OCI-LY1 (cell line): ENCODE results near the gene FGGY.
"Not testable (repeated sequence)": the region's sequence is repeated elsewhere in the genome, so short reads cannot be mapped to it uniquely, and the experiment has no call there.

Experiments used
- H2AFZ ChIP-seq: fragments of 200-600 bp; sonication (generic), shearing (Covaris generic); 2 replicates; pipeline ENCODE4 v1.6.0; 2014; ENCODE audit warnings: antibody characterized with exemption, mild to moderate bottlenecking, low read length
- H3F3A ChIP-seq: fragments of 200-600 bp; sonication (generic), shearing (Covaris generic); 2 replicates; pipeline ENCODE4 v1.6.0; 2014; ENCODE audit warnings: mild to moderate bottlenecking, antibody characterized with exemption, low read length, moderate library complexity; ENCODE audit not compliant: insufficient read depth
- H3K27ac ChIP-seq: fragments of 200-600 bp; sonication (generic); 2 replicates; pipeline ENCODE4 v1.5.1; 2014; ENCODE audit warnings: low read length, mixed run types, mild to moderate bottlenecking, low read depth; ENCODE audit not compliant: poor library complexity, severe bottlenecking
- H3K27me3 ChIP-seq: fragments of 200-600 bp; sonication (generic); 2 replicates; pipeline ENCODE4 v1.6.0; 2014; ENCODE audit warnings: antibody characterized with exemption, mild to moderate bottlenecking, low read length, moderate library complexity; ENCODE audit not compliant: insufficient read depth
- H3K36me3 ChIP-seq: fragments of 200-600 bp; sonication (generic); 2 replicates; pipeline ENCODE4 v1.6.1; 2014; ENCODE audit warnings: mild to moderate bottlenecking, antibody characterized with exemption, low read length, moderate library complexity, mixed read lengths; ENCODE audit not compliant: insufficient read depth
- H3K4me1 ChIP-seq: fragments of 200-600 bp; sonication (generic); 2 replicates; pipeline ENCODE4 v1.5.1; 2014; ENCODE audit warnings: mild to moderate bottlenecking, low read length, moderate library complexity; ENCODE audit not compliant: insufficient read depth, severe bottlenecking
- H3K4me2 ChIP-seq: fragments of 200-600 bp; sonication (generic), shearing (Covaris generic); 2 replicates; pipeline ENCODE4 v1.6.1; 2014; ENCODE audit warnings: low read length
- H3K4me3 ChIP-seq: fragments of 200-600 bp; sonication (generic); 2 replicates; pipeline ENCODE4 v1.5.1; 2014; ENCODE audit warnings: low read length, low read depth, mild to moderate bottlenecking, mixed read lengths; ENCODE audit not compliant: poor library complexity, severe bottlenecking
- H3K79me2 ChIP-seq: fragments of 200-600 bp; shearing (Covaris generic); 2 replicates; pipeline ENCODE4 v1.6.1; 2016; ENCODE audit warnings: mixed run types, low read length, mixed read lengths; ENCODE audit not compliant: insufficient read depth
- H3K9ac ChIP-seq: fragments of 200-600 bp; sonication (generic), shearing (Covaris generic); 2 replicates; pipeline ENCODE4 v1.6.1; 2014; ENCODE audit warnings: mild to moderate bottlenecking, low read length, mixed read lengths
- H3K9me2 ChIP-seq: fragments of 200-600 bp; sonication (generic), shearing (Covaris generic); 2 replicates; pipeline ENCODE4 v1.6.1; 2014; ENCODE audit warnings: low read depth, mild to moderate bottlenecking, low read length, mixed read lengths
- H3K9me3 ChIP-seq: fragments of 200-600 bp; shearing (Covaris generic); 2 replicates; pipeline ENCODE4 v1.6.1; 2014; ENCODE audit warnings: low read length, mixed read lengths
- H4K20me1 ChIP-seq: fragments of 200-600 bp; sonication (generic), shearing (Covaris generic); 2 replicates; pipeline ENCODE4 v1.6.0; 2016; ENCODE audit warnings: mild to moderate bottlenecking, low read length; ENCODE audit not compliant: insufficient read depth
- EZH2 ChIP-seq: fragments of 200-600 bp; sonication (generic), shearing (Covaris generic); IDR thresholded peaks from 2 replicates; pipeline ENCODE4 v1.8.0; 2017; ENCODE audit warnings: borderline replicate concordance, mixed run types, mild to moderate bottlenecking, antibody characterized with exemption, low read length, moderate library complexity, mixed read lengths
- TF ChIP-seq, protein P1 (sequence below): fragments of 200-600 bp; sonication (generic), shearing (Covaris generic); IDR thresholded peaks from 2 replicates; pipeline ENCODE4 v1.5.1; 2017; ENCODE audit warnings: mild to moderate bottlenecking, antibody characterized with exemption, low read length, moderate library complexity, mixed read lengths

FGGY gene

GRCh38 chr1:59605184-59605583 lies 308.3 kb downstream of the FGGY start:
- H3K9me3 ChIP-seq, result no peaks in the 10 kb centered on the region
- TF ChIP-seq, protein P1, sequence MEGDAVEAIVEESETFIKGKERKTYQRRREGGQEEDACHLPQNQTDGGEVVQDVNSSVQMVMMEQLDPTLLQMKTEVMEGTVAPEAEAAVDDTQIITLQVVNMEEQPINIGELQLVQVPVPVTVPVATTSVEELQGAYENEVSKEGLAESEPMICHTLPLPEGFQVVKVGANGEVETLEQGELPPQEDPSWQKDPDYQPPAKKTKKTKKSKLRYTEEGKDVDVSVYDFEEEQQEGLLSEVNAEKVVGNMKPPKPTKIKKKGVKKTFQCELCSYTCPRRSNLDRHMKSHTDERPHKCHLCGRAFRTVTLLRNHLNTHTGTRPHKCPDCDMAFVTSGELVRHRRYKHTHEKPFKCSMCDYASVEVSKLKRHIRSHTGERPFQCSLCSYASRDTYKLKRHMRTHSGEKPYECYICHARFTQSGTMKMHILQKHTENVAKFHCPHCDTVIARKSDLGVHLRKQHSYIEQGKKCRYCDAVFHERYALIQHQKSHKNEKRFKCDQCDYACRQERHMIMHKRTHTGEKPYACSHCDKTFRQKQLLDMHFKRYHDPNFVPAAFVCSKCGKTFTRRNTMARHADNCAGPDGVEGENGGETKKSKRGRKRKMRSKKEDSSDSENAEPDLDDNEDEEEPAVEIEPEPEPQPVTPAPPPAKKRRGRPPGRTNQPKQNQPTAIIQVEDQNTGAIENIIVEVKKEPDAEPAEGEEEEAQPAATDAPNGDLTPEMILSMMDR, result no peak
- no peak for TF ChIP-seq EZH2
- no peak overlapping the region for H3K4me2 ChIP-seq
- H3K4me3 ChIP-seq, result no peak overlapping the region
- no peaks in the 10 kb centered on the region for H3K4me1 ChIP-seq
- no peaks in the 10 kb centered on the region for H3K79me2 ChIP-seq
- H3K9ac ChIP-seq, result no peak overlapping the region
- H3K36me3 ChIP-seq, result no peaks in the 10 kb centered on the region
- no peaks in the 10 kb centered on the region for H3F3A ChIP-seq
- H4K20me1 ChIP-seq, result no peaks in the 10 kb centered on the region
- no peaks in the 10 kb centered on the region for H3K9me2 ChIP-seq
- H2AFZ ChIP-seq, result no peak overlapping the region
- H3K27ac ChIP-seq, result no peak overlapping the region
- no peaks in the 10 kb centered on the region for H3K27me3 ChIP-seq

DNA sequence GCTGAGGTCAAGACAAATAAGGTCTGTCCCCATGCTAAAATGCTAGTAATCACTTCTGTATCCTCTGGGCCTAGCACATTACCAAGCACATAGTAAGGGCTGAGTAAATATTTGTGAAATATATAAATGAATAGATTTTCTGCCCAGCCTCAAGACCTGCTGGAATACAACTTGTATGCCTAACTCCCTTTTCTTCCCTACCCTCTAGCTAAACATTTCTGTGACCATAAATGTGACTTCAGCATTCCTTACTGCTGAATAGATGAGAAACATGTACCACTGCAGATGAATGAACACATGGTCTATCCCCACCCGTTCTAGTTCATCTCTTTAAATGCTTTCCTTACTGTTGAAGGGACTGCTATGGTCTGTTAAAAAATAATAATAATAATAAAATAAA lies 308.9 kb downstream of the FGGY start:
- Histone ChIP-seq H3K4me2 (no peak overlapping the region), H2AFZ (no peak overlapping the region), H3K27me3 (no peaks in the 10 kb centered on the region), H3K9ac (no peak overlapping the region), H3K4me1 (no peaks in the 10 kb centered on the region), H4K20me1 (no peaks in the 10 kb centered on the region), H3K79me2 (no peaks in the 10 kb centered on the region), H3K36me3 (no peaks in the 10 kb centered on the region), H3F3A (no peaks in the 10 kb centered on the region), H3K27ac (no peak overlapping the region), H3K9me2 (no peaks in the 10 kb centered on the region), H3K9me3 (no peaks in the 10 kb centered on the region), H3K4me3 (no peak overlapping the region)
- TF ChIP-seq, protein P1, result no peak
- no peak for TF ChIP-seq EZH2

- H3K27me3 ChIP-seq, result no peaks in the 10 kb centered on the region
- H3K4me1 ChIP-seq, result no peaks in the 10 kb centered on the region
- H3K9me2 ChIP-seq, result no peaks in the 10 kb centered on the region
- TF ChIP-seq EZH2, result no peak
- TF ChIP-seq, protein P1, result no peak
- no peak overlapping the region for H3K4me3 ChIP-seq
- no peak overlapping the region for H2AFZ ChIP-seq
- H3K9me3 ChIP-seq, result no peaks in the 10 kb centered on the region
- H3K36me3 ChIP-seq, result no peaks in the 10 kb centered on the region
- no peak overlapping the region for H3K4me2 ChIP-seq
- no peaks in the 10 kb centered on the region for H4K20me1 ChIP-seq
- no peaks in the 10 kb centered on the region for H3K79me2 ChIP-seq
- H3F3A ChIP-seq, result no peaks in the 10 kb centered on the region
- no peak overlapping the region for H3K27ac ChIP-seq
- H3K9ac ChIP-seq, result no peak overlapping the region
Measured at GRCh38 chr1:59609245-59609644, 312.4 kb downstream of the FGGY start.

GRCh38 chr1:59610499-59610898 lies 313.6 kb downstream of the FGGY start:
- H3K27ac ChIP-seq, result not testable (repeated sequence)

More at GRCh38 chr1:59610499-59610898, 313.6 kb downstream of the FGGY start:
- not testable (repeated sequence) for H3K27me3 ChIP-seq, H2AFZ ChIP-seq, H3K9me2 ChIP-seq, H3K9ac ChIP-seq, H3K36me3 ChIP-seq, H3K4me2 ChIP-seq, H3K4me3 ChIP-seq, H4K20me1 ChIP-seq, H3K9me3 ChIP-seq, H3K79me2 ChIP-seq, H3F3A ChIP-seq, H3K4me1 ChIP-seq
